Sigmoid colon (tissue), 7 donors: Measurements from ENCODE around the gene MICOS13. TPM values are rescaled to one million over a fixed set of nuclear protein-coding genes. Genes with fewer than 3 reads are reported as not detected.
A peak's percentile ranks its signal among the peaks of the same experiment; 100 is the strongest.

Experiments
- DNase-seq: peaks from one replicate; pipeline ENCODE4 v3.0.0-alpha.2; 2019
- H3K27ac ChIP-seq, 4 donors: fragments of 200-600 bp; sonication (generic); one replicate each; pipeline ENCODE4 v1.5.1; 2016 to 2019; ENCODE audit warnings: mild to moderate bottlenecking in 1 of 4
- H3K27me3 ChIP-seq, 3 donors: fragments of 200-600 bp; sonication (generic); one replicate each; pipeline ENCODE4 v1.5.1; 2019; ENCODE audit warnings: mild to moderate bottlenecking in 1 of 3
- H3K36me3 ChIP-seq, 4 donors: fragments of 200-600 bp; sonication (generic); one replicate each; pipeline ENCODE4 v1.5.1; 2016 to 2019
- H3K4me1 ChIP-seq, 4 donors: fragments of 200-600 bp; sonication (generic); one replicate each; pipeline ENCODE4 v1.5.1; 2017 to 2019
- H3K4me3 ChIP-seq, 4 donors: fragments of 200-600 bp; sonication (generic); one replicate each; pipeline ENCODE4 v1.5.1; 2017 to 2019; ENCODE audit warnings: mild to moderate bottlenecking in 2 of 4, moderate library complexity in 1 of 4
- H3K9me3 ChIP-seq, 4 donors: fragments of 200-600 bp in 3 of 4; sonication (generic) in 3 of 4; one replicate each; pipeline versions ENCODE4 v1.5.1 to v1.6.1; 2013 to 2019
- EP300 ChIP-seq, 4 donors: sonication (generic); formaldehyde crosslinking; IDR thresholded peaks; one replicate each; pipeline ENCODE4 v1.6.1; 2017; ENCODE audit warnings: antibody characterized with exemption in 4 of 4
- POLR2A ChIP-seq, 2 donors: fragments of 450-650 bp; IDR thresholded peaks; one replicate each; pipeline ENCODE4 v1.6.1; 2016; ENCODE audit warnings: antibody characterized with exemption in 2 of 2, mild to moderate bottlenecking in 2 of 2, moderate library complexity in 2 of 2
- POLR2AphosphoS5 ChIP-seq, 4 donors: sonication (generic); formaldehyde crosslinking; IDR thresholded peaks; one replicate each; pipeline ENCODE4 v1.6.1; 2017; ENCODE audit warnings: antibody characterized with exemption in 4 of 4
- WGBS, 2 donors: extraction: QIAGEN DNeasy Blood & Tissue Kit; methylation state at CpG; one replicate each; pipeline ENCODE4 v1.1.7; 2013; 5-methylcytosine and 5-hydroxymethylcytosine counted together
- intact Hi-C: fragments of 100-400 bp; cut with DNase I; formaldehyde crosslinking; loops from one replicate; pipeline ENCODE4 v1.15.1; 2023
- polyA plus RNA-seq, 3 donors: library from polyadenylated mRNA; stranded (reverse); fragments of 200-250 nt; gene quantifications; one replicate each; pipeline ENCODE4 v1.2.3, GENCODE V29; 2013
- total RNA-seq, 4 donors: library from RNA; depleted of rRNA; stranded (reverse); fragments of >200 nt; gene quantifications; one replicate each; pipeline ENCODE4 v1.1.0, GENCODE V29; 2016
- TF ChIP-seq, protein P1 (sequence below), 4 experiments: fragments of 450-650 bp in 3 of 4; fragments of 200-600 bp in 1 of 4; IDR thresholded peaks; one replicate each; pipeline ENCODE4 v1.5.1; 2016 to 2019; ENCODE audit warnings: antibody characterized with exemption in 4 of 4, mild to moderate bottlenecking in 3 of 4, moderate library complexity in 2 of 4
- donor health status: healthy with polysubstance abuse.
- donor health status: Bipolar disorder and iron deficiency.
- donor health status: healthy.

The MICOS13 gene
- total and polyA plus RNA-seq, 7 donors = 39.6 to 160 (median 87.8) TPM

DNA sequence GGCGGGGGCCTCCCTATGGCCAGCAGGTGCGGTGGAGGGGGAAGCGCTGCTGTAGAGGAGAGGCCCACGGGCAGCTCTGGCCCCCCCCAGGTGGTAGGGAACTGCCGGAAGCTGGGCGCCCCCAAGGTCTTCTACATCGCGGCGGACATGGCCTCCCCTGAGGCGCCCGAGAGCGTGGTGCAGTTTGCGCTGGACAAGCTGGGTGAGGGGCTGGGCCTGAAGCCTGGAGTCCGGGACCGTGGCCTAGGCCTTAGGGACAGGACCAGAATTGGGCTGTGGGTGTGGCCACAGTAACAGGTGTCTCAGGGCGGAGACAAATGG, 6.0 kb upstream of the MICOS13 start:
- 20 to 28% methylated on average over 16 of the region's 16 CpGs for WGBS, 2 donors
- Histone ChIP-seq H3K4me1 (peaks cover 0 to 28% (median 22%) of the 10 kb centered on the region in 4 donors), H3K27ac (peak overlapping the region; percentile 71 to 93 (median 84)), H3K36me3 (no peaks in the 10 kb centered on the region), H3K9me3 (no peaks in the 10 kb centered on the region), H3K4me3 (peak overlapping the region; percentile 42 to 65 (median 52)), H3K27me3 (no peaks in the 10 kb centered on the region)
- no peak for DNase-seq
- TF ChIP-seq EP300 (IDR thresholded peaks at IDR 0.05) (no peak), POLR2A (IDR thresholded peaks at IDR 0.05) (no peak), POLR2AphosphoS5 (IDR thresholded peaks at IDR 0.05) (no peak)
- TF ChIP-seq, protein P1, sequence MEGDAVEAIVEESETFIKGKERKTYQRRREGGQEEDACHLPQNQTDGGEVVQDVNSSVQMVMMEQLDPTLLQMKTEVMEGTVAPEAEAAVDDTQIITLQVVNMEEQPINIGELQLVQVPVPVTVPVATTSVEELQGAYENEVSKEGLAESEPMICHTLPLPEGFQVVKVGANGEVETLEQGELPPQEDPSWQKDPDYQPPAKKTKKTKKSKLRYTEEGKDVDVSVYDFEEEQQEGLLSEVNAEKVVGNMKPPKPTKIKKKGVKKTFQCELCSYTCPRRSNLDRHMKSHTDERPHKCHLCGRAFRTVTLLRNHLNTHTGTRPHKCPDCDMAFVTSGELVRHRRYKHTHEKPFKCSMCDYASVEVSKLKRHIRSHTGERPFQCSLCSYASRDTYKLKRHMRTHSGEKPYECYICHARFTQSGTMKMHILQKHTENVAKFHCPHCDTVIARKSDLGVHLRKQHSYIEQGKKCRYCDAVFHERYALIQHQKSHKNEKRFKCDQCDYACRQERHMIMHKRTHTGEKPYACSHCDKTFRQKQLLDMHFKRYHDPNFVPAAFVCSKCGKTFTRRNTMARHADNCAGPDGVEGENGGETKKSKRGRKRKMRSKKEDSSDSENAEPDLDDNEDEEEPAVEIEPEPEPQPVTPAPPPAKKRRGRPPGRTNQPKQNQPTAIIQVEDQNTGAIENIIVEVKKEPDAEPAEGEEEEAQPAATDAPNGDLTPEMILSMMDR (IDR thresholded peaks at IDR 0.05) = no peak
- intact Hi-C loops = no loop called here

DNA sequence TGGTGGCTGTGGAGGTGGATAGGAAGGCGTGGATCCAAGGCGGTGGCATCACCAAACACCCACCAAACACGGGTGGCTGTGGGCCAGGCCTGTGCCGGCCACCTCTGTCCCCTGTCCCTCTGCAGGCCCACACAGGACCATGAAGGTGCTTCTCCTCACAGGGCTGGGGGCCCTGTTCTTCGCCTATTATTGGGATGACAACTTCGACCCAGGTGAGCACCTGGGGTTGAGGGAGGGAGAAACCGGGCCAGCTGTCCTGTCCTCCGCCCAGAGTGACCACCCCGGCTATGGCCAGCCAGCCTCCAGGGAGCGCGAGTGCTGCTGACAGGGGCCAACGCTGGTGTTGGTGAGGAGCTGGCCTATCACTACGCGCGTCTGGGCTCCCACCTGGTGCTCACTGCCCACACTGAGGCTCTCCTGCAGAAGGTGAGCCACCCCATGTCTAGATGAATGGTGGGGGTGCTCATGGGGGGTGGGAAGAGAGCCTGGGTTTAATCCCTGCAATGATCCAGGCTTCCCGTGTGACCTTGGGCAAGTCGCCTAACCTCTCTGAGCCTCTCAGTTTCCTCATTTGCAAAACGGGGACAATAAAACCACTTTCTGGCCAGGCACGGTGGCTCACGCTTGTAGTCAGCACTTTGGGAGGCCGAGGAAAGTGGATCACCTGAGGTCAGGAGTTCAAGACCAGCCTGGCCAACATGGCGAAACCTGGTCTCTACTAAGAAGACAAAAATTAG, 4.5 kb upstream of the MICOS13 start:
- no peaks in the 10 kb centered on the region for H3K9me3 ChIP-seq
- no peak for TF ChIP-seq POLR2A (IDR thresholded peaks at IDR 0.05)
- no peak for TF ChIP-seq EP300 (IDR thresholded peaks at IDR 0.05)
- TF ChIP-seq POLR2AphosphoS5 (IDR thresholded peaks at IDR 0.05) = no peak
- TF ChIP-seq, protein P1 (IDR thresholded peaks at IDR 0.05) = no peak
- H3K4me1 ChIP-seq = peaks cover 0 to 25% (median 17%) of the 10 kb centered on the region in 4 donors
- H3K27ac ChIP-seq = no peak overlapping the region
- no peak overlapping the region for H3K4me3 ChIP-seq
- H3K36me3 ChIP-seq = no peaks in the 10 kb centered on the region
- no peak for DNase-seq
- 86 to 93% methylated on average over 22 of the region's 22 CpGs for WGBS, 2 donors
- no peaks in the 10 kb centered on the region for H3K27me3 ChIP-seq
- intact Hi-C loops = no loop called here

DNA sequence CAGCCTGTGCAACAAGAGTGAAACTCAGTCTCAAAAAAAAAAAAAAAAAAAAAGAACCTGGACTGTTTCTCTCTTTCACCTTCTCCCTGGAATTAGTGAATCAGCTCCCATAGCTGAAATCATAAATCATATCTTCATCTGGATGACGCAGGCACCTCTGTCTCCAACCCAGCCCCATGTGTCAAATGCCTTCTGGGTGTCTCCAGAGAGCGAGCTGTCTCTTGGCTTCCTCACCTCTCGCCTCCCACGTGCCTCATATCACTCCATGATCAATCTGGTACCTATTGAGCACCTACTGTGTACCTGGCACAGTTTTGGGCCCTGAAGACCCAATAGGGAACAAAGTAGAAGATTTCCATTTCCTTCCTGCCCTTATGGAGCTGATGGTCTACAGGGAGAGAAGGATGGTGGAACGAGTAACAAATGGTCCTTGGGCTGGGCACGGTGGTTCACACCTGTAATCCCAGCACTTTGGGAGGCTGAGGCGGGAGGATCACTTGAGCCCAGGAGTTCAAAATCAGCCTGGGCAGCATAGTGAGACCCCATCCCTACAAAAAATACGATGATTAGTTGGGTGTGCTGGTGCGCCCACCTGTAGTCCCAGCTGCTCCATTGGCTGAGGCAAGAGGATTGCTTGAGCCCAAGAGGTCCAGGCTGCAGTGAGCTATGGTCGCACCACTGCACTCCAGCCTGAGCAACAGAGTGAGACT, 3.0 kb upstream of the MICOS13 start:
- peaks cover 0 to 35% (median 25%) of the 10 kb centered on the region in 4 donors for H3K4me1 ChIP-seq
- intact Hi-C loops = no loop called here
- DNase-seq = no peak
- no peaks in the 10 kb centered on the region for H3K9me3 ChIP-seq
- H3K36me3 ChIP-seq = peaks cover 0 to 2% (median under 1%) of the 10 kb centered on the region in 4 donors
- TF ChIP-seq POLR2AphosphoS5 (IDR thresholded peaks at IDR 0.05) = no peak
- TF ChIP-seq, protein P1 (IDR thresholded peaks at IDR 0.05) = no peak
- TF ChIP-seq POLR2A (IDR thresholded peaks at IDR 0.05) = no peak
- TF ChIP-seq EP300 (IDR thresholded peaks at IDR 0.05) = no peak
- no peak overlapping the region for H3K27ac ChIP-seq
- H3K27me3 ChIP-seq = no peaks in the 10 kb centered on the region
- WGBS, 2 donors = 93 to 96% methylated on average over 10 of the region's 10 CpGs
- no peak overlapping the region for H3K4me3 ChIP-seq

DNA sequence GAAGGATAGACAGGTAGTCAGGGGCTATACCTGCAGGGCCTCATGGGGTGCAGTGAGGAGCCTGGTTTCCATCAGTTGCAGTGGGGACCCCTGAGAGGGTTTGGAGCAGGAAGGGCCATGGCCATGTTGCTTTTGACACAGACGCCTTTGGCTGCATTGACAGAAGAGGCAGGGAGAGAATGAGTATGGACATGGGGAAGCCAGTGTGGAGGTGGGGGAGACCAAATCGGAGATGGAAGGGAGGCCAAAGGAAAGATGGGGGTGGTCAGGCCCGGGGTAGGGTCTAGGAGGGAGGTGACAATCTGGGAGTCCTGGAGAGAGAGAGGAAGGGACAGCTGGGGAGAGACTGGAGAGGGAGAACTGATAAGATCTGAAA, 1.8 kb upstream of the MICOS13 start:
- intact Hi-C loops = no loop called here
- Histone ChIP-seq H3K9me3 (no peaks in the 10 kb centered on the region), H3K4me1 (peaks cover 0 to 29% (median 19%) of the 10 kb centered on the region in 4 donors), H3K36me3 (peaks cover 0 to 10% (median 3%) of the 10 kb centered on the region in 4 donors), H3K27ac (no peak overlapping the region), H3K4me3 (no peak overlapping the region), H3K27me3 (no peaks in the 10 kb centered on the region)
- TF ChIP-seq POLR2AphosphoS5 (IDR thresholded peaks at IDR 0.05) (no peak), EP300 (IDR thresholded peaks at IDR 0.05) (no peak), POLR2A (IDR thresholded peaks at IDR 0.05) (no peak)
- TF ChIP-seq, protein P1 (IDR thresholded peaks at IDR 0.05) = no peak
- no peak for DNase-seq
- 90 to 93% methylated on average over 3 of the region's 3 CpGs for WGBS, 2 donors
